ENCODE data around the gene CARD11. TPM values are rescaled to one million over a fixed set of nuclear protein-coding genes. Genes with fewer than 3 reads are reported as not detected.

CARD11 gene
- total RNA-seq, 1 donor from 2014 or later: 74.1 TPM

- H3K9me3 Mint-ChIP-seq: no peaks in the 10 kb centered on the region
- no peak overlapping the region for H3K4me3 Mint-ChIP-seq (ENCODE audit: low read depth)
- peaks cover 25% of the 10 kb centered on the region for H3K4me1 Mint-ChIP-seq (ENCODE audit: low read depth)
- intact Hi-C loops (cut with micrococcal nuclease): loop anchor here (2.0 to 10.0 kb wide), 5 partner anchors 90 to 440 kb away; partner anchors contain the start of gene SDK1
- no peak for DNase-seq (ENCODE audit: low spot score)
- H3K27me3 Mint-ChIP-seq (ENCODE audit: low read depth): no peaks in the 10 kb centered on the region
- no peaks in the 10 kb centered on the region for H3K36me3 Mint-ChIP-seq (ENCODE audit: low read depth)
- H3K27ac Mint-ChIP-seq: peak overlapping the region; percentile 94
These were observed 179.3 kb downstream of the CARD11 start for GRCh38 chr7:2864204-2864985.

- no peaks in the 10 kb centered on the region for H3K27me3 Mint-ChIP-seq (ENCODE audit: low read depth)
- peaks cover 23% of the 10 kb centered on the region for H3K4me1 Mint-ChIP-seq (ENCODE audit: low read depth)
- no peaks in the 10 kb centered on the region for H3K36me3 Mint-ChIP-seq (ENCODE audit: low read depth)
- peak overlapping the region; percentile 68 for H3K4me3 Mint-ChIP-seq (ENCODE audit: low read depth)
- H3K9me3 Mint-ChIP-seq: no peaks in the 10 kb centered on the region
- intact Hi-C loops (cut with micrococcal nuclease): loop anchor here (1.0 to 10.0 kb wide), 7 partner anchors 12 to 441 kb away; partner anchors contain the start of gene SDK1
- H3K27ac Mint-ChIP-seq: peak overlapping the region; percentile 94
- DNase-seq (ENCODE audit: low spot score): peak; percentile 71
These were observed 180.1 kb downstream of the CARD11 start for GRCh38 chr7:2863461-2864066.

- intact Hi-C loops (cut with micrococcal nuclease): loop anchor here (1.0 to 10.0 kb wide), 6 partner anchors 12 to 442 kb away; partner anchors contain the start of gene SDK1
- peaks cover 23% of the 10 kb centered on the region for H3K4me1 Mint-ChIP-seq (ENCODE audit: low read depth)
- H3K36me3 Mint-ChIP-seq (ENCODE audit: low read depth): no peaks in the 10 kb centered on the region
- no peak overlapping the region for H3K4me3 Mint-ChIP-seq (ENCODE audit: low read depth)
- H3K27me3 Mint-ChIP-seq (ENCODE audit: low read depth): no peaks in the 10 kb centered on the region
- no peaks in the 10 kb centered on the region for H3K9me3 Mint-ChIP-seq
- peak overlapping the region; percentile 94 for H3K27ac Mint-ChIP-seq
- DNase-seq (ENCODE audit: low spot score): no peak
These were observed 180.8 kb downstream of the CARD11 start for GRCh38 chr7:2862831-2863361.

- no peak overlapping the region for H3K27ac Mint-ChIP-seq
- no peak overlapping the region for H3K4me3 Mint-ChIP-seq (ENCODE audit: low read depth)
- DNase-seq (ENCODE audit: low spot score): no peak
- H3K4me1 Mint-ChIP-seq (ENCODE audit: low read depth): peaks cover 23% of the 10 kb centered on the region
- no peaks in the 10 kb centered on the region for H3K36me3 Mint-ChIP-seq (ENCODE audit: low read depth)
- no peaks in the 10 kb centered on the region for H3K27me3 Mint-ChIP-seq (ENCODE audit: low read depth)
- intact Hi-C loops (cut with micrococcal nuclease): loop anchor here (5.0 to 10.0 kb wide), 4 partner anchors 93 to 443 kb away; partner anchors contain the start of gene SDK1
- no peaks in the 10 kb centered on the region for H3K9me3 Mint-ChIP-seq
These were observed 182.2 kb downstream of the CARD11 start for GRCh38 chr7:2861509-2861908.

GRCh38 chr7:2860627-2861133, 183.0 kb downstream of the CARD11 start:
- H3K4me1 Mint-ChIP-seq (ENCODE audit: low read depth): peaks cover 23% of the 10 kb centered on the region
- no peak for DNase-seq (ENCODE audit: low spot score)
- no peak overlapping the region for H3K27ac Mint-ChIP-seq
- H3K36me3 Mint-ChIP-seq (ENCODE audit: low read depth): no peaks in the 10 kb centered on the region
- H3K9me3 Mint-ChIP-seq: no peaks in the 10 kb centered on the region
- intact Hi-C loops (cut with micrococcal nuclease): loop anchor here (5.0 to 10.0 kb wide), 4 partner anchors 94 to 444 kb away; partner anchors contain the start of gene SDK1
- H3K27me3 Mint-ChIP-seq (ENCODE audit: low read depth): no peaks in the 10 kb centered on the region
- H3K4me3 Mint-ChIP-seq (ENCODE audit: low read depth): no peak overlapping the region

- no peak for DNase-seq (ENCODE audit: low spot score)
- H3K4me3 Mint-ChIP-seq (ENCODE audit: low read depth): no peak overlapping the region
- H3K27ac Mint-ChIP-seq: no peak overlapping the region
- intact Hi-C loops (cut with micrococcal nuclease): loop anchor here (5.0 to 10.0 kb wide), 4 partner anchors 95 to 445 kb away; partner anchors contain the start of gene SDK1
- H3K27me3 Mint-ChIP-seq (ENCODE audit: low read depth): no peaks in the 10 kb centered on the region
- peaks cover 22% of the 10 kb centered on the region for H3K4me1 Mint-ChIP-seq (ENCODE audit: low read depth)
- no peaks in the 10 kb centered on the region for H3K36me3 Mint-ChIP-seq (ENCODE audit: low read depth)
- no peaks in the 10 kb centered on the region for H3K9me3 Mint-ChIP-seq
These were observed 183.7 kb downstream of the CARD11 start for GRCh38 chr7:2859952-2860351.

- intact Hi-C loops (cut with micrococcal nuclease): no loop called here
- H3K27ac Mint-ChIP-seq: no peak overlapping the region
- H3K9me3 Mint-ChIP-seq: no peaks in the 10 kb centered on the region
- H3K4me3 Mint-ChIP-seq (ENCODE audit: low read depth): no peak overlapping the region
- no peaks in the 10 kb centered on the region for H3K36me3 Mint-ChIP-seq (ENCODE audit: low read depth)
- H3K4me1 Mint-ChIP-seq (ENCODE audit: low read depth): peaks cover 13% of the 10 kb centered on the region
- H3K27me3 Mint-ChIP-seq (ENCODE audit: low read depth): no peaks in the 10 kb centered on the region
- no peak for DNase-seq (ENCODE audit: low spot score)
These were observed 185.0 kb downstream of the CARD11 start for GRCh38 chr7:2858621-2859020.

GRCh38 chr7:2856388-2857169, 187.1 kb downstream of the CARD11 start:
- no peak overlapping the region for H3K4me3 Mint-ChIP-seq (ENCODE audit: low read depth)
- intact Hi-C loops (cut with micrococcal nuclease): no loop called here
- DNase-seq (ENCODE audit: low spot score): no peak
- no peaks in the 10 kb centered on the region for H3K27me3 Mint-ChIP-seq (ENCODE audit: low read depth)
- H3K9me3 Mint-ChIP-seq: no peaks in the 10 kb centered on the region
- H3K4me1 Mint-ChIP-seq (ENCODE audit: low read depth): peaks cover 2% of the 10 kb centered on the region
- H3K27ac Mint-ChIP-seq: no peak overlapping the region
- H3K36me3 Mint-ChIP-seq (ENCODE audit: low read depth): no peaks in the 10 kb centered on the region

Other genes starting within 250 kb of the CARD11 start
- gene GNA12, start 199.6 kb downstream of the CARD11 start, total RNA-seq: 40.9 and 41.4 TPM in 2 replicates

Measured in activated T-helper 2 cell treated with anti-CD3 and anti-CD28 coated beads, Interferon-gamma antibody, Interleukin-2, Interleukin-4, amounts not matched to agents 10 μg/mL and 5 μg/mL and 100 μg/mL, durations not matched to agents 14 hours and 24 hours and 36 hours (primary cell).